Epithelial cell of prostate (primary cell): ENCODE data around the gene SPATS1.

Experiments
- DNase-seq: peaks from one replicate; pipeline ENCODE4 v3.0.0-alpha.2; 2011; ENCODE audit warnings: low read depth, low spot score
- H3K27ac ChIP-seq: fragments of 450-650 bp; 2 replicates; pipeline ENCODE4 v1.5.1; 2017; ENCODE audit warnings: mild to moderate bottlenecking

Gene SPATS1, protein sequence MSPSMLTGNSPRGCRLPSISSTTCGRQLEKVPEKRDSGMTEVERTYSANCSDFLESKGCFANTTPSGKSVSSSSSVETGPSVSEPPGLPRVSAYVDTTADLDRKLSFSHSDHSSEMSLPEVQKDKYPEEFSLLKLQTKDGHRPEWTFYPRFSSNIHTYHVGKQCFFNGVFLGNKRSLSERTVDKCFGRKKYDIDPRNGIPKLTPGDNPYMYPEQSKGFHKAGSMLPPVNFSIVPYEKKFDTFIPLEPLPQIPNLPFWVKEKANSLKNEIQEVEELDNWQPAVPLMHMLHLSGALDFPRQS

DNA sequence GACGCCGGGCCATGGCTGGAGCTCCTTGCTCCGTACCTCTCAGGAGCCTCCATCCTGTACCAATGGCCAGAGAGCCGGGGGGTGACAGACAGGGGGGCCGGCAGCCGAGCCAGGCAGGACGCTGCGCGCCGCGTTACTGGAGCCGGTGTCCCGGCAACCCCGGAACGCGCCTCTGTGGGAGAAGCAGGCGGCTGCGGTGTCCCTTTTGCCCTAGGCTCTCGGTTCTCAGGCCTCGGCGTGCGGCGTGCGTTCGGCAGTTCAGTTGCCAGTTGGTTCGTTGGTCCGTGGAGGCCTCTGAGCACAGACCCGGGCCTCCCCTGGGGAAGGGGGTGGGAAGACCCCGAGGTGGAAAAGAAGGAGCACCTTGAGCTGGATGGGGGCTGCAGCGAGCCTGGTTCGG, at the start of gene SPATS1:
Gene SPATS1 (plus strand): TSS at position 162 of the 400 bp plus-strand sequence. CDS start 446 bp downstream, outside the sequence.
- no peak within 1 kb of the TSS for H3K27ac ChIP-seq
- DNase-seq = no peak

DNA sequence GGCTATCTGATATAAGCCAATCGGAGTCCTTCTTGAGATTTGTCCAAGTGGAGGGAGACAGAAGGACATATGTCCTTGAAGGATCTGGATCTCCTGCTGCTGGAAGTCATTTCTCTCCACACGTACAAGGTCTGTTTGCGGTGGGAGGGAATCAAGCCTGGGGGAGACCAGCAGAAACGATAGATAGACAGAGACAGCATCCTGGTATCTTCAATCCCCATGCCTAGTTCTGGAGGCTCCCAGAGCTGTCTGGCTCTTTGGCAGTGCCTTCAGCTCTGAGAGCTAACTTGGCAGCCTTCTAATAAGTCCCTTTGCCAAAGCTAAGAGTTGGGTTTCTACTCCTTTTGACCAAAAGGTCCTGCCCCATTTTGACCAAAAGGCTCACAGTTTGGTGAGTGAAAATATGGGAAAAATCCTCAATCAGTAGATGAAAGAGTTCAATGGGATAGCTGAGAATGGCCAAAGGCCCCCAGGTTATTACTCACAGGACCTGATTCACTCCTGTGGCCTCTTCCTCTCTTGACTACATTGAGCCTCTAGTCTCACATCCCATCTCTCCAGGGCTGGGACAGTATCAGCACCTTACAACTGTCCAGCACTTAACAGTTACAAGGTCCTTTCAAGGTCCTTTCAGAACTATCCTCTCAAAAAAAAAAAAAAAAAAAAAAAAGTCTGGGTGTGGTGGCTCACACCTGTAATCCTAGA, 49.6 kb upstream of the SPATS1 start:
- H3K27ac ChIP-seq = no peak overlapping the region
- no peak for DNase-seq

DNA sequence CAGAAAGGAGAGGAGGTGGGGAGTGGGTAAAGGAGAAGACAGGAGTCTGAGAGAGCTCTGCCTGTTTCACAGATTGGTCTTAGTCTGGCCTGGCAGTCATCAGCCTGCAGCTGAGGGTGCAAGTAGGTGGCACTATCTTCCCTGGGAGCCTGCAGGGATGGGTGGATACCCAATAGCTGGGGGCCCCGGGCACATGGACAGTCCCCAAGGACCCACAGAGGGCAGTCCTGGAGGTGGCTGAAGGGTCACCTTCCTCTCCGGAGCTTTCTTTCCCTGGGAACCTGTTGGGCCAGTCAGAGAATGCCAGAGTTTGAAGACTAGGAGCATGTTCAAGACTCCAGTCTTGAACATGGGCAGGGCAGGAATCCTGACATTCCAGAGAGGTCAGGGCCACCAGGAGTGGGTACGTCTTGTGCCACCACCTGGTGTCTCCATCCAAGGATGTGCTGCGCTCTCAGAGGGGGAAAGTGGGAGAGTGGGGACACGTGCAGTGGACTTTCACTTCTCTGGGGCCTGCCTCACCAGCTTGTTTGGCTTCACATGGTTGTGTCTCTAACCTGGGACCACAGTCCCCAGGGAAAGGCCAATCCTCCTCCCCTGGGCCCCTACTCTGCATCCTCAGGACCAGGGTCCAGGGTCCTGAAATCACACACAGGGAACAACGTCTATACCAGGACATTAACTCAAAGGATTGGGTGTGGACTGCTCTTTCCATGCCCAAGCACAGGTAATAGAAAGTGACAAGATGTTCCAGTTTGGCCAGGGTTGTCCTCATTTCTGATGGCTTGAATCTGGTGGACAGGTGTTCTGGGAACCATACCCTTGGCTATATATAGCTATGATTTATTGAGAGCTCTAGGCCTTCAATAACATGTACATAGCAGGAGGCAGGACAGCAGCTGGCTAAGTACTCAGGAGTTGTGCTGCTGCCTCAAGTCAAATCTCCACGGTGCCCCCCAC, 47.3 kb upstream of the SPATS1 start:
- H3K27ac ChIP-seq = no peak overlapping the region
- DNase-seq = no peak

DNA sequence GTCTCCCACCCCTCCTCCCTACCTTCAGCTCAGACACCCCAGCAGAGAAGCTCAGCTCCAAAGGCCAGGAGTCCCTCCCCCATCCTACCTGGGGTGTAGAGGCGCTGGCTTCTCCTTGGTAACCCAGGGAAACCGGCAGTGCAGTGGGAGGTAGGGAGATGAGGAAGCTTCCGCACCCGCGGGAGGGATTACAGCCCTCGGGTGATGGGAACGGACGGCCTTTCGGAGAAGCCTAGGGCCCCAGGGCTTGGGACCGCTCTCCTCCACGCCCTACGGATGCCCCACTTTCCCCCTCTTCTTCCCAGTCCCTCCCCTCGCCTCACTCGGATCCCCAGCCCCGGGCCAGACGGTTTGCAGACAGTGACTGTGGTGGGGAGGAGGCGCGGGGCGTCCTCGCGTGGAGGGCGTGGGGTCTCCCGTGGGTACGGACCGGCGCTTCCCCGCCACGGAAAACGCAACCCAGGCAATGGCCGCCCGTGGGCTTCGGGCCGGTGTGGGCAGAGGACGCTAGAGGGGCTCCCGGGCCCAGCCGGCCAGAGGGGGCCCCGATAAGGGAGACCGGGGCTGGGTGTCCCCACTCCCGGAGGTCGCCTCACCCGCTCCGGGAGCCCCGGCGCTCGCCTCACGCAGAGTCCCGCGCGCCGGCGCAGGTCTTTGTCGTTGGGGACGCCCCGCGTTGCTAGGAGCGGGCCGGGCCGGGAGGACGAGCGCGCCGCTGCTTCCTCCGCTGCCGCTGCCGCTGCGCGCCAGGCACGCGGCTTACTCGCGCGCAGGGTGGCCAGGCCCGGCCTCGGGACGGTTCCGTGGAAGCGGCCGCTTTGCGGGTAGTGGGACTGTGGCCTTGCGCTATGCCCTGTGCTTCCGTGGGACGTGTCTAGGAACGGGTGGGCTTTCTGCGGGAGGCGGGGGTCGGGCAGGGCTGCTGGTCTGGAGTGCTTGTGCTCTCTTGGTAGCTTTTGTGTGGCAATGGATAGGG, 45.1 kb upstream of the SPATS1 start:
- no peak for DNase-seq
- H3K27ac ChIP-seq = no peak overlapping the region

DNA sequence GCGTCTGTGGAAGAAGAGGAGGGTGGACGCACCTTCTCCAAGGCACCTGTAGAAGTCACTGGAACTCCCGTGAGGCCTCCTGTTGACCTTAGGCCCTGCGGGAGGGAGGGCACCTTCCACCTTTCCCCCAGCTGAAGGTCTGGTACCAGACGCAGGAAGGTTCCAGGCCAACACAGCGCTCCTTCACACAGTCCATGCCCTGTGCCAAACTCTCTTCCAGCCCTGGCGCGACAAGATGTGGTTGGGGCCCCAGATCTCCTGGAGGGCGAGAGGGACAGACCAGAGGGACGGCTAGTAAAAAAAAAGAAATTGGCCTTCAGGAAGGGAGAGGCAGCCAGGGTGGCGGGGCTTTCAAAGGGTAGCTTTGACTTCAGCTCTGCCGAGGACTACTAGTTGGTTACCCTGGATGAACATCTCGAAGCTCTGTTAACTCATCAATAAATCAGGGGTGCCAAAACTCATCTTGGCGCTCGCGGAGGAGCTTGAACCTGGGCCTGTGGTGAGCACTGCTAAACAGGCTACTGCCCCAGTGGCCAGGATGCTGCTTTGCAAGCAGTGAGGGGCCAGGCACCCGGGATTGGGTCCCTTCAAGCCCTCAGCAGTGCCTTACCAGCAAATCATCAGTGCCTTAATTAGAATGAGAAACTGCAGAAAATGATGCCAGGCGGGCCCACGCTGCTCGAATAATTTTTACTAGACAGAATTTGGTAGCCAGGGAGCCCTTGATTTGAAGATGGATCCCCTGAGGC, 44.2 kb upstream of the SPATS1 start:
- no peak for DNase-seq
- no peak overlapping the region for H3K27ac ChIP-seq

DNA sequence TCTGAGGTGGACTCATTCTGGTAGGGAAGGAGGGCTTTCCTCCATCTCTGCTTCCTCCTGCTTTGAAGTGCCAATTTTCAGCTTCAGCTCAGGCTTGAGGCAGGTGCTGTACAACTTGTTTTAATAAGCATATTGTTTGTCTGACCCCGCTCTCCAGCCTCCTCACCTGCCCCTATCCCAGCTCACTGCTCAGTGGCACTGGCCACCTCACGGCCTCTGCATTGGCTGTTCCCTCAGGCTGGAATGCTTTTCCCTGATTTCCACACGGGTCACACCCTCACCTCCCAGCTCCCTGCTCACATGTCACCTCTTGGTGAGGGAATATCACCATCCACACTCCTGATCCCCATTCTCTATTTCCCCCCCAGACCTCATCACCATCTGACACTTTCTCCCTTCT, 43.6 kb upstream of the SPATS1 start:
- DNase-seq = no peak
- no peak overlapping the region for H3K27ac ChIP-seq

DNA sequence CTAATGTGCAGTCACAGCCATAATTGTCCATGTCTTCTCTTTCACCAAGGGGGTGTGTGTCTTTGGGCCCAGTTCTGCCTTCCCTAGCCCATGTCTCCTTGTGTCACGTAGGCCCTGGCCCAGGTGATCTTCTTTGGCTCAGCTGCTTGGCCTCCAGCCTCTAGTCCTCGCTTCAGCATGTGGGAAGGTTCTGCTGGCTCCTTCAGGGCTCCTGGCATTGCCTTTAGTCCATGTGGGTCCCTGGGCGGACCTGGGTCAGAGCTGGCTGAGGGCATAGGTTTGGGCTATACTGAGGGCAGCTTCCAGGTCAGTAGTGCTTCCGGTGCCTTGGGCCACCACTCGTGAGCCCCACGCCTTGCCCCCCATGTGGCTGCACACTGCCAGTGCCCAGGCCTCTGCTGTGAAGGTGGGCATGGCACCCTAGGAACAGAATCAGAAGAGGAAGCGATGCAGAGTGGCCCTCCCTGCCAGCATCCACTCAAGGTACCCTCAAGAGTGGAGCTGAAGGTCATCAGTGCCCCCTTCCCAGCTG, 42.1 kb upstream of the SPATS1 start:
- no peak for DNase-seq
- no peak overlapping the region for H3K27ac ChIP-seq

DNA sequence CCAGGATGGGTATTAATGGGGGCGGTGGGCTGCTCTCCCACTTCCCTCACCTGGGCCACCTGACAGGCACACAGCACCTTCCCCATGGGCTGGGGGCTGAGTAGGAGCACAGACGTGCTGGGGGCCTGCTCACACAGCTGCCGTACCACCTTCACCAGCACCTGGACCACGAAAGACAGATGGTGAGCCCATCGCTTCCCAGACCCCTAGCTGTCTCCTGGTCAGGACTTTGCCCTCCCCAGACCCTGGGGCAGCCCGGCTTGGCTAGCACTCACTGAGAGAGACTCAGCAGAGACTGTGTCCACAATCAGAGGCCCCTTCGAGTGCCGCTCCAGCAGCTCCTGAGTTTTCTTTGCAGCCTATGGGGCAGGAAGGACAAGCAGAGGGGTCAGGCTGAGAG, 41.3 kb upstream of the SPATS1 start:
- DNase-seq = no peak
- no peak overlapping the region for H3K27ac ChIP-seq

DNA sequence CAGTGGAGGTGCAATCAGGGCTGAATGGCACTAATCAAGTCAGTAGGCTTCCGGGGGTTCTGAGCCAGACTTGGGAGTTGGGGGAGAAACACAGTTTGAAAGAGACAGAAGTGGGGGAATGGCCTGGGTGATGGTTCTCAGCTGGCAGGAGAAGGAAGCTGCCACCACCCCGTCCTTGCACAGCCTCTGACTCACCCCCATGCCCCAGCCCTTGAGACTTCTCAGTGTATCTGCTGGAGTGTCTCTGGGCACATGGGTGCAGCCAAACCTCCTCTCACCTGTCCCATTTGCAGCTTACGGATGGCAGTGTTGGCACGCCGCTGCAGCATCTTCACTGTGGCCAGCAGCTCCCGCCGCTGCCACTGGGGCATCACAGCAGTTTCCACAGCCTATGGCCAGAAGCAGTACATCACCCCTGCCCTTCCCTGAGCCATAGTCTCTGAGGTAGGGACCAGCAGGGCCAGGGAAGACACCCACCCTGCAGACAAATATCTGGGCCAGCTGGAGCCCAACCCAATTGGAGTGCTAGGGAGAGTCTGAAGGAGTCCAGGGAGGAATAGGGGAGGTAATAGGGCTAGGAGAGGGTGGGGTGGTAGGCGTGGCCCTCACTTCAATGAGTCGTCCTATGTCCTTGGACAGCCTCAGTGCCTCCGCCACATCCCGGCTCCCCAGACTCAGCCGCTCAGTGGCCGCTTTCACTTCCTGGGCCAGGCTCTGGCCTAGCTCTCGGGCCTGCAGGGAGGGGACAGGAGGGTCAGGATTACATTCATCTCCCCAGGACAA, 40.5 kb upstream of the SPATS1 start:
- DNase-seq = no peak
- no peak overlapping the region for H3K27ac ChIP-seq

DNA sequence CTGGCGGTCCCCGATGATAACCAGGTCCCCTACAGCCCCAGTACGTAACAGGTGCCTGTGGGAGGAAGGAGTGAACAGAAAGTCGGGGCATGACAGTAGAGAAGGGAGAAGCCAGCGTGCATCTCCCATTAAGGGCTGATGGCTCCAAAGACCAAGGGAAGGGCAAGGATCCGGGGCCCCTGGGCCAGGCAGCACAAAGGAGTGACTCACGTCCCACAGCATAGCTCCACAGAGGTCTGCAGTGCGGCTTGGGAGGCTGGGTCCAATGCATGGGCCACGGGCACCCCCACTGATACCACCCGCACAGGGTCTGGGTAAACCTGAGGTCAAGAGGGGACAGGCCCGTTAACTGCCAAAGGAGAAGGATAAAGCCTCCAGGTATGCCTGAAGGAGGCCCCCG, 39.6 kb upstream of the SPATS1 start:
- DNase-seq = no peak
- no peak overlapping the region for H3K27ac ChIP-seq

DNA sequence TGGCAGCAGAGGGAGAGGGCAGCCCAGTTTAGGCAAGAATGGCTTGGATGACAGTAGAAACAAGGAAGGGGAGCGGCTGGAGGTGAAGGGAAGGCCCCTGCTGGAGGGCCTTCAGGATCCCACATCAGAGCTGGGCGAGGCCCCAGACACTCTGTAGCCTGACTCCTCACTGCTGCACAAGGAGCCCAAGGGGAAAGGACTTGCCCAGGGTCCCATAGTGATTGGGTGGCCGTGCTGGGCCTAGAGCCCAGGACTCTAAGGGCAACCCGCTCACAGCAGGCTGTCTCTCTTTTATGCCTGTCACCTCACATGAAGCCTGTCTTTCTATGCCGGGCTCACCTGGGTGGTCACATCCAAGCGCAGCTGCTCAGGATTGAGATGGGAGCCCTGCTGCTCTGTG, 38.6 kb upstream of the SPATS1 start:
- no peak overlapping the region for H3K27ac ChIP-seq
- DNase-seq = no peak

DNA sequence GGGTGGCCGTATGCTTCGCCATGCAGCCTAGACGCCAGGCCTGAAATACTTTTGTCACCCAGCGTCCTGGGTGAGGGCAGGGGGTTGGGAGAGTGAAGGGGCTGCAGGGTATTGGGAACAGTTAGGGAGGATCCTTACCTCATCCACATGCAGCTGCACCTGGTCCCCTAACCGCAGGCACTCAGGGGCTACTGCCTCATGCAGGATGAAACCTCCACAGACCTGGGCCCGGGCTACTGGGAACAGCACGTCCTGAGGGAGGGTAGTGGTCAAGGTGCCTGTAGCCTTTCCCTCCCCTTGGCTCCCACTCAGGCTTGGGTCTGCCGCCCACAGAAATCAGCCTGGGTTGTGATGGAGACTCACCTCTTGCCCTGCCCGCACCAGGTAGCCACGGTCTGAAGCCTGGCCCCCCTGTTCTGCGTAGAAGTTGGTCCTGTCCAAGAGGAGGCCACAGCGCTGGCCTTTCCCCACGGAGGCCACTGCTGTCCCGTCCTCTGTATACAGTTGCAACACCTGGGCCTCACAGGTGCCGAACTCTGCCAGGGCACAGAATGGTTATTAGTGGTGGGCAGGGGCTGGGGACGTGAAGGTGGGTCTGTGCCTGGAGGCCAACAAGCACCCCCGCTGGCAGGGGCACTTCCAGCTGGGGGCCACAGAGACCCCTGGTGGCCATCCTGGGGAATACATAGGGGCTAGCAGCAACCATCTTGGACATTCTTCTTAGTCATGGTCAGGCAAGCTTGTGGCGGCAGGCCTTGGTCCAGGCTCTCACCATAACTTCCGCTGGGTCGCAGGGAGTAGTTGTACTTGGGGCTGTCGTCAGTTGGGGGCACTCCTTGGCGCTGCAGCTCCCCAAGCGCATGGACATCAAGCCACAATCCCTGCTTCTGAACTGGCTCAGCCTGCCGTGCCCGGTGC, 37.9 kb upstream of the SPATS1 start:
- no peak overlapping the region for H3K27ac ChIP-seq
- no peak for DNase-seq

DNA sequence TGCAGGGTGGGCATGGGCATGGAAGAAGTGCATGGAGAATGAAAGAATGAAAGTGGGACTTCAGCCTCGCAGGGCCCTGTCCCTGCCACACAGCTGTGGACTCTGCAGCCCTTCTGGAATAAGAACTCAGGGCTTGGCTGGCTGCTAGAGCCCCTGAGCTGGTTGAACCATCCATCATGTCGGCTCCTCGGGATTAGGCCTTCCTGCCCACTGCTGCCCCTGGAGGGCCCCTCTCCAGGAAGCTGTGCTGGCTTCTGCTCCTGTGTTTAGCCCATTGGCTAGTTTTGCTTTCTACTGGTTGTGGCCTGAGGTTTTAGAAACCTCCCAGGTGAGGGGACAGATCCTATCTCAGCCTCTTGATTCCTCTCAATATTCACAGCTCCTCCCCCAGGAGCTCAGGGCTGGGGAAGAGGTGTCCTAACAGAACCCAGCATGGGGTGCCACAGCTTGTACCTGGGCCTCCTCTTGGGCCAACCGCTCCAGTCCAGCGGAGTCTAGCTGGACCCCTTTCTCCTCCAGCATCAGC, 37.2 kb upstream of the SPATS1 start:
- no peak for DNase-seq
- H3K27ac ChIP-seq = no peak overlapping the region

DNA sequence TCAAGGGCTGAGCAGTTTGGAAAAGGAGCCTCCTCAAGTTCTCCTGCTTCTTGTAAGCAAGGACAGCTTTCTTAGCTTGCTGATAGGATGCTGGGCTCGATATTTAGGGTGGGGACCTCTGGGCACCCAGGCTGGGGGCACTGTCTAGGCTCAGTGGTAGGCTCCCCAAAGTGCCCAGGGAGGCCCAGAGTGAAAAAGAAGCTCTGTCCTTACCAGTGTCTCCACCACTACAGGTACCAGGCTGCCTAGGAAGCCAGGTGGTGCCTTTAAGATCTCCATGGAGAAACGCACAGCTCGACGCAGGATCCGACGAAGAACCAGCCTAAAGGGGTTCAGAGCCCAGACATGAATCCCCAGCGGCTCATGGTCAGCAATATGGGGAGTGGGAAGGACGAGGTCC, 35.7 kb upstream of the SPATS1 start:
- H3K27ac ChIP-seq = no peak overlapping the region
- no peak for DNase-seq

DNA sequence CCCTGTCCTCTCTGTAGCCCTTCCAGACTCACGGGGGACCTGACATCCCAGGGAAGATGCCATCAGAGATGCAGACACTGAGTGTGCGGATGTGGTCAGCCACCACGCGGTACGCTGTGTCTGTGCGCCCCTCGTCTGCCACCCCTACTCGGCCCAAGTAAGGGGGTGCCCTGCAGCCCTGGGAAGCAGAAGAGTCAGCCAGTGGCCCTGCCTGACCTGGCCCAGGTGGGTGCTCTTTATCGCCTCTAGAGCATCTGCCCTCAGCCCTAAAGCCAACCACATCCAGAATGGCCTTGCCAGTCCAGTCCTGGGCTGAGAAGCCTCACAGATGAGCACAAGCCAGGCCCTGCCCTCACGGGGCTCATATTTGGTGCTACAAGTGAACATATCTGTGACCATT, 35.2 kb upstream of the SPATS1 start:
- H3K27ac ChIP-seq = no peak overlapping the region
- no peak for DNase-seq

DNA sequence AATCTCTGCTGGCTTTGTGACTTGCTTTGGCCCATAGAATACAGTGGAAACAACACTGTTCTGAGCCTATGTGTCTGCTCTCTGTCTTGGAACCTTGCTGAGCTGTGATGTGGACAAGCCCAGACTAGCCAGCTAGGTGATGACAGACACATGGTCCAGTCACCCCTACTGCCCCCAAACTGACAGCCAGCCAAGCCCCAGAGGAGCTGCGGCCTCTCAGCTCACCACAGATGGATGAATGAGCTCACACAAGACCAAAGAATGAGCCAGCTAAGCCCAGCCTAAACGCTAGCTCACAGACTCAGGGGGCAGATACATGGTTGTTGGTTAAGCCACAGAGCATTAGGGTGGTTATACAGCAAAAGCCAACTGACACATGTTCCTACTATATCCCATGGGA, 33.4 kb upstream of the SPATS1 start:
- peak overlapping the region; percentile 43 for H3K27ac ChIP-seq
- DNase-seq = peak; percentile 68

DNA sequence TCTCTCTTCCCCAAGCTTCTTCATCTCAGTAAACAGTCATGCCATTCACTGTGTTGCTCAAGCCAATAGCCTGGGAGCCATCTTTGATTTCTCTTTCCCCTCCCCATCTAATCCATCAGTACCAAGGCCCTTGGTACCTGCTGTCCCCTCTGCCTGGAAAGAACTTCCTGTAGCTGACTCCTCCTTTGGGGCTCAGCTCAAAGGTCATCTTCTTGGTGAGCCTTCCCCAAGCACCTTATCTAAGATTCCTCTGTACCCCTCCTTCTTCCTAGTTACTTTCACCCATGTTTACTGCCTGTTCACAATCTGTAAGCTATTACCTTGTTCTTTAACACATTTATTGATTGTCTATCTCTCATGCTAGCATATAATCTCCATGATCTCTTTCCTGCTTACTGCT, 32.8 kb upstream of the SPATS1 start:
- H3K27ac ChIP-seq = peak overlapping the region; percentile 43
- DNase-seq = no peak
